H1 (cell line): ENCODE measurements around the gene CTAGE1.

Experiments used
- BRCA1 ChIP-seq: IDR thresholded peaks from 2 replicates; pipeline ENCODE4 v1.6.1; 2012; ENCODE audit warnings: low read depth, low read length, improper control_type of control experiment
- CTCF ChIP-seq, 3 experiments: IDR thresholded peaks; 1 replicate in 2 of 3; 2 replicates in 1 of 3; pipeline versions ENCODE4 v1.5.1 to v1.6.1; 2011; ENCODE audit warnings: low read length in 3 of 3, mild to moderate bottlenecking in 3 of 3, inconsistent platforms in 2 of 3, low read depth in 1 of 3, moderate library complexity in 1 of 3; ENCODE audit not compliant: insufficient read depth in 1 of 3; ENCODE audit errors: control extremely low read depth in 1 of 3
- GTF2F1 ChIP-seq: IDR thresholded peaks from 2 replicates; pipeline ENCODE4 v1.6.1; 2012; ENCODE audit warnings: low read depth, low read length, improper control_type of control experiment, borderline replicate concordance
- POLR2A ChIP-seq, 2 experiments: IDR thresholded peaks; 1 replicate in 1 of 2; 2 replicates in 1 of 2; pipeline ENCODE4 v1.6.1; 2011; ENCODE audit warnings: low read depth in 2 of 2, low read length in 2 of 2, mild to moderate bottlenecking in 2 of 2; ENCODE audit errors: control extremely low read depth in 1 of 2
- POLR2AphosphoS5 ChIP-seq: IDR thresholded peaks from 2 replicates; pipeline ENCODE4 v1.6.1; 2011; ENCODE audit warnings: low read depth, low read length
- SIN3A ChIP-seq, 2 experiments: IDR thresholded peaks in 1 of 2; conservative IDR thresholded peaks in 1 of 2; 2 replicates each; pipeline ENCODE4 v1.6.1; 2011 to 2012; ENCODE audit warnings: low read length in 2 of 2, improper control_type of control experiment in 1 of 2, low read depth in 1 of 2, mild to moderate bottlenecking in 1 of 2
- TAF1 ChIP-seq: IDR thresholded peaks from 2 replicates; pipeline ENCODE4 v1.6.1; 2011; ENCODE audit warnings: mild to moderate bottlenecking, low read depth, low read length
- TBP ChIP-seq: IDR thresholded peaks from 2 replicates; pipeline ENCODE4 v1.6.1; 2011; ENCODE audit warnings: low read depth, low read length, improper control_type of control experiment
- TEAD4 ChIP-seq: IDR thresholded peaks from 2 replicates; pipeline ENCODE4 v1.6.1; 2012; ENCODE audit warnings: low read depth, low read length, inconsistent platforms, mixed read lengths
- YY1 ChIP-seq: IDR thresholded peaks from 2 replicates; pipeline ENCODE4 v1.6.1; 2011; ENCODE audit warnings: low read depth, mild to moderate bottlenecking, low read length

- TF ChIP-seq POLR2AphosphoS5, result no peak
- TF ChIP-seq POLR2A (IDR thresholded peaks at IDR 0.05; ENCODE audit: control extremely low read depth in 1 of 2, low read depth in 2 of 2, low read length in 2 of 2), result no peak
- TF ChIP-seq CTCF (IDR thresholded peaks at IDR 0.05; ENCODE audit: control extremely low read depth in 1 of 3, insufficient read depth in 1 of 3, low read depth in 1 of 3, low read length in 3 of 3), result no peak
- TF ChIP-seq BRCA1, result no peak
- no peak for TF ChIP-seq TEAD4
- TF ChIP-seq TAF1, result no peak
- TF ChIP-seq YY1, result no peak
- TF ChIP-seq TBP, result no peak
- no peak for TF ChIP-seq GTF2F1
- no peak for TF ChIP-seq SIN3A (conservative IDR thresholded peaks at IDR 0.05 in 1 of 2, IDR thresholded peaks at IDR 0.05 in 1 of 2; ENCODE audit: low read depth in 1 of 2, low read length in 2 of 2)
Observed at GRCh38 chr18:22452226-22452668, 34.5 kb upstream of the CTAGE1 start.
